ENCODE measurements around the gene LY6G6F.

DNA sequence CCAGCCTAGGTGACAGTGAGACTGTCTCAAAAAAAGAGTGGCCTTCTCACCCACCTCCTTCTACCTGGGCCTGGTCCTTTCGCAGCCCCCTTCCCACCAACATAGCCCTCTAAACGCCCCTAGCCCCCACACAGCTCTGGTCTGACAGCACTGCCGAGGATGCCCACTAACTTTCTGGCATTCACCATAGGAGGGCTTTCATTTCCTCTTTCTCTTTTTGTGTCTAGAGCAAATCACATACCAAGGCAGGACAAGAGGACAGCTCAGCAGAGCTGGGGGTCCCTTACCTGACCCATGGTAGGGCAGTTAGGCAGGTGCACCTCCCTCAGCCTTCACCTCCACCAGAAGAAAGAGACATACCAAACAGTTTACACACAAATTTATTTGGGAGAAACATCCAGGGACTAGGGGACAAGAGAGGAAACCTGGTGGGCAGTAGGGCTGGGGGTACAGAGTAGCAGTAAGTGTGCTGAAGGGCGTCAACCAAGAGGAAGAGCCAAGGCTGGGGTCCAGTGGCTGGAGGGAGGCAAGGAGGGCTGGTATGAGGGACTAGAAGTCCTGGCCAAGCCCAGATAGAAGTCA is 30.3 kb upstream of the LY6G6F start:
- no peak for TF ChIP-seq GATA2 (IDR thresholded peaks at IDR 0.05; ENCODE audit: low read depth, low read length)
- TF ChIP-seq GATA3 (IDR thresholded peaks at IDR 0.05; ENCODE audit: low read depth, low read length) = no peak

Measured in SH-SY5Y (cell line).